ENCODE measurements around the gene CD247. TPM values are rescaled to one million over a fixed set of nuclear protein-coding genes. Genes with fewer than 3 reads are reported as not detected.

The CD247 gene
- total and polyA plus RNA-seq, 9 of the 15 experiments (the other 6 are each of a cell fraction or from before 2014, with no cell fraction given): 0.08 to 0.42 (median 0.28) TPM; not detected in 5

DNA sequence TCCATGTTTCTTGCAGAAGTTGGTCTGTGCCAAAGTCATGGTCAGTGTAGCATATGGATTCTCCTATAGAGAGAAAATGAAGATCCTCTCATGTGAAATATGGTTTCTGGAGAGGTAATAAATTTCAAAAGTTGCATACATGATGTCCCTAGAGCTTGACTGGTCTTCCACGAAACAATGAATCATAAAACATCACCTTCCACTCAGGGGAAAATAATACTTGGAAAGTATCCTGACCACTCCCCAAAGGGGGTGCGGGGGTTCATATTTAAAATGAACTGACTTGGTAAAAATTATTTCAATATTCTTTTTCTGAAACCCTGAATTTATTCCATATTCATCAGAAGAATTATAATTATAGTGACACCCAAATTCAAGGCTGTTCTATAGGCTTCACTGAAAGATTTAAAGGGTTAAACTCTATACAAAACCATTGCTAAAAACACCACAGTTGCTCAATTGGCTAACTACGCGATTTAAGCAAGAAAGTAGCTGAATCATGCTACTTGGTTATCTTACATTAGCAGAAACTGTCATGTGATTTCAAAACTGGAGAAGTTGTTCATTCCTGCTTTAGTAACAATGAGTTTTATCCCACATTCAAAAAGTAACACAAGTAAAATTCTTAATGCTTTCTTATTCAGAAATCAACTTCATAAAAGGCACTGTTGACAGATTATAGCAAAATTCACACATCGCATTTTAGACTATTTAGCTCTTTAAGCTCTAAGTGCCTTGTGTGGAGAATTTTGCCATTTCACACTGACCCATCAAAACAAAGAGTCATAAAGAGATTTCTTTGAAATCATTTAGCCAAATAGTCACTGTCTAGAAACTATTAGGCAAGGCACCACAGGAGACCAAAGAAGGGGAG lies 30.0 kb upstream of the CD247 start (continued):
- TF ChIP-seq, protein P1, sequence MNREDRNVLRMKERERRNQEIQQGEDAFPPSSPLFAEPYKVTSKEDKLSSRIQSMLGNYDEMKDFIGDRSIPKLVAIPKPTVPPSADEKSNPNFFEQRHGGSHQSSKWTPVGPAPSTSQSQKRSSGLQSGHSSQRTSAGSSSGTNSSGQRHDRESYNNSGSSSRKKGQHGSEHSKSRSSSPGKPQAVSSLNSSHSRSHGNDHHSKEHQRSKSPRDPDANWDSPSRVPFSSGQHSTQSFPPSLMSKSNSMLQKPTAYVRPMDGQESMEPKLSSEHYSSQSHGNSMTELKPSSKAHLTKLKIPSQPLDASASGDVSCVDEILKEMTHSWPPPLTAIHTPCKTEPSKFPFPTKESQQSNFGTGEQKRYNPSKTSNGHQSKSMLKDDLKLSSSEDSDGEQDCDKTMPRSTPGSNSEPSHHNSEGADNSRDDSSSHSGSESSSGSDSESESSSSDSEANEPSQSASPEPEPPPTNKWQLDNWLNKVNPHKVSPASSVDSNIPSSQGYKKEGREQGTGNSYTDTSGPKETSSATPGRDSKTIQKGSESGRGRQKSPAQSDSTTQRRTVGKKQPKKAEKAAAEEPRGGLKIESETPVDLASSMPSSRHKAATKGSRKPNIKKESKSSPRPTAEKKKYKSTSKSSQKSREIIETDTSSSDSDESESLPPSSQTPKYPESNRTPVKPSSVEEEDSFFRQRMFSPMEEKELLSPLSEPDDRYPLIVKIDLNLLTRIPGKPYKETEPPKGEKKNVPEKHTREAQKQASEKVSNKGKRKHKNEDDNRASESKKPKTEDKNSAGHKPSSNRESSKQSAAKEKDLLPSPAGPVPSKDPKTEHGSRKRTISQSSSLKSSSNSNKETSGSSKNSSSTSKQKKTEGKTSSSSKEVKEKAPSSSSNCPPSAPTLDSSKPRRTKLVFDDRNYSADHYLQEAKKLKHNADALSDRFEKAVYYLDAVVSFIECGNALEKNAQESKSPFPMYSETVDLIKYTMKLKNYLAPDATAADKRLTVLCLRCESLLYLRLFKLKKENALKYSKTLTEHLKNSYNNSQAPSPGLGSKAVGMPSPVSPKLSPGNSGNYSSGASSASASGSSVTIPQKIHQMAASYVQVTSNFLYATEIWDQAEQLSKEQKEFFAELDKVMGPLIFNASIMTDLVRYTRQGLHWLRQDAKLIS (CRISPR knock-in tag; IDR thresholded peaks at IDR 0.05): 0 out of 2 replicates have a peak, but pooled peaks have one; percentile 49
- TF ChIP-seq TARDBP (IDR thresholded peaks at IDR 0.05) (no peak), CHCHD3 (CRISPR knock-in tag; IDR thresholded peaks at IDR 0.05) (no peak), NR2C1 (IDR thresholded peaks at IDR 0.05) (peak; percentile 51; the same call in 1 of the 2 replicates), NR2C1 (tag; IDR thresholded peaks at IDR 0.05) (no peak; the same call in 1 of the 2 replicates), CHD4 (IDR thresholded peaks at IDR 0.05; ENCODE audit: insufficient read depth, insufficient replicate concordance, low read depth, low read length, poor library complexity, severe bottlenecking) (no peak), EWSR1 (IDR thresholded peaks at IDR 0.05; ENCODE audit: borderline replicate concordance, low read depth, partially characterized antibody) (no peak), ZNF263 (CRISPR knock-in tag; IDR thresholded peaks at IDR 0.05; ENCODE audit: borderline replicate concordance) (no peak), RBM15 (IDR thresholded peaks at IDR 0.05; ENCODE audit: insufficient read depth, low read length) (no peak), NFYB (IDR thresholded peaks at IDR 0.05; ENCODE audit: extremely low read depth, insufficient read length) (no peak), PTTG1 (tag; IDR thresholded peaks at IDR 0.05; ENCODE audit: low read depth) (peak; percentile 30; the same call in 1 of the 2 replicates), STAT5A (IDR thresholded peaks at IDR 0.05; ENCODE audit: borderline replicate concordance, low read length) (peak; percentile 57), SIRT6 (IDR thresholded peaks at IDR 0.05; ENCODE audit: low read depth, low read length) (no peak), POLR2A (conservative IDR thresholded peaks at IDR 0.05) (no peak), ZNF212 (CRISPR knock-in tag; IDR thresholded peaks at IDR 0.05) (no peak), CBX2 (IDR thresholded peaks at IDR 0.05; ENCODE audit: insufficient read depth, low read length, poor library complexity, severe bottlenecking) (no peak)
- TF ChIP-seq, protein P2, sequence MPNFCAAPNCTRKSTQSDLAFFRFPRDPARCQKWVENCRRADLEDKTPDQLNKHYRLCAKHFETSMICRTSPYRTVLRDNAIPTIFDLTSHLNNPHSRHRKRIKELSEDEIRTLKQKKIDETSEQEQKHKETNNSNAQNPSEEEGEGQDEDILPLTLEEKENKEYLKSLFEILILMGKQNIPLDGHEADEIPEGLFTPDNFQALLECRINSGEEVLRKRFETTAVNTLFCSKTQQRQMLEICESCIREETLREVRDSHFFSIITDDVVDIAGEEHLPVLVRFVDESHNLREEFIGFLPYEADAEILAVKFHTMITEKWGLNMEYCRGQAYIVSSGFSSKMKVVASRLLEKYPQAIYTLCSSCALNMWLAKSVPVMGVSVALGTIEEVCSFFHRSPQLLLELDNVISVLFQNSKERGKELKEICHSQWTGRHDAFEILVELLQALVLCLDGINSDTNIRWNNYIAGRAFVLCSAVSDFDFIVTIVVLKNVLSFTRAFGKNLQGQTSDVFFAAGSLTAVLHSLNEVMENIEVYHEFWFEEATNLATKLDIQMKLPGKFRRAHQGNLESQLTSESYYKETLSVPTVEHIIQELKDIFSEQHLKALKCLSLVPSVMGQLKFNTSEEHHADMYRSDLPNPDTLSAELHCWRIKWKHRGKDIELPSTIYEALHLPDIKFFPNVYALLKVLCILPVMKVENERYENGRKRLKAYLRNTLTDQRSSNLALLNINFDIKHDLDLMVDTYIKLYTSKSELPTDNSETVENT (CRISPR knock-in tag; IDR thresholded peaks at IDR 0.05): no peak
- TF ChIP-seq, protein P3, sequence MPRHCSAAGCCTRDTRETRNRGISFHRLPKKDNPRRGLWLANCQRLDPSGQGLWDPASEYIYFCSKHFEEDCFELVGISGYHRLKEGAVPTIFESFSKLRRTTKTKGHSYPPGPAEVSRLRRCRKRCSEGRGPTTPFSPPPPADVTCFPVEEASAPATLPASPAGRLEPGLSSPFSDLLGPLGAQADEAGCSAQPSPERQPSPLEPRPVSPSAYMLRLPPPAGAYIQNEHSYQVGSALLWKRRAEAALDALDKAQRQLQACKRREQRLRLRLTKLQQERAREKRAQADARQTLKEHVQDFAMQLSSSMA (CRISPR knock-in tag; IDR thresholded peaks at IDR 0.05): no peak
- TF ChIP-seq, protein P4, sequence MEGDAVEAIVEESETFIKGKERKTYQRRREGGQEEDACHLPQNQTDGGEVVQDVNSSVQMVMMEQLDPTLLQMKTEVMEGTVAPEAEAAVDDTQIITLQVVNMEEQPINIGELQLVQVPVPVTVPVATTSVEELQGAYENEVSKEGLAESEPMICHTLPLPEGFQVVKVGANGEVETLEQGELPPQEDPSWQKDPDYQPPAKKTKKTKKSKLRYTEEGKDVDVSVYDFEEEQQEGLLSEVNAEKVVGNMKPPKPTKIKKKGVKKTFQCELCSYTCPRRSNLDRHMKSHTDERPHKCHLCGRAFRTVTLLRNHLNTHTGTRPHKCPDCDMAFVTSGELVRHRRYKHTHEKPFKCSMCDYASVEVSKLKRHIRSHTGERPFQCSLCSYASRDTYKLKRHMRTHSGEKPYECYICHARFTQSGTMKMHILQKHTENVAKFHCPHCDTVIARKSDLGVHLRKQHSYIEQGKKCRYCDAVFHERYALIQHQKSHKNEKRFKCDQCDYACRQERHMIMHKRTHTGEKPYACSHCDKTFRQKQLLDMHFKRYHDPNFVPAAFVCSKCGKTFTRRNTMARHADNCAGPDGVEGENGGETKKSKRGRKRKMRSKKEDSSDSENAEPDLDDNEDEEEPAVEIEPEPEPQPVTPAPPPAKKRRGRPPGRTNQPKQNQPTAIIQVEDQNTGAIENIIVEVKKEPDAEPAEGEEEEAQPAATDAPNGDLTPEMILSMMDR (IDR thresholded peaks at IDR 0.05 in 2 of 3, conservative IDR thresholded peaks at IDR 0.05 in 1 of 3; ENCODE audit: insufficient read depth in 2 of 3, low read depth in 1 of 3, low read length in 3 of 3): no peak
